Posterior cingulate gyrus (tissue), 11 donors: ENCODE data around the gene RIC1.
"Not testable (repeated sequence)": the region's sequence is repeated elsewhere in the genome, so short reads cannot be mapped to it uniquely, and the experiment has no call there.

Experiments used
- DNase-seq, 10 donors: peaks; one replicate each; pipeline versions ENCODE4 v3.0.0 to v3.0.0-alpha.2; 2020 to 2021; ENCODE audit warnings: mixed read lengths in 3 of 10
- intact Hi-C: fragments of 100-400 bp; cut with DNase I; formaldehyde crosslinking; loops from one replicate; pipeline ENCODE4 v1.15.1; 2023

The RIC1 gene

GRCh38 chr9:5718296-5719032 lies 89.6 kb downstream of the RIC1 start:
- intact Hi-C loops: no loop called here
- no peak for DNase-seq

DNA sequence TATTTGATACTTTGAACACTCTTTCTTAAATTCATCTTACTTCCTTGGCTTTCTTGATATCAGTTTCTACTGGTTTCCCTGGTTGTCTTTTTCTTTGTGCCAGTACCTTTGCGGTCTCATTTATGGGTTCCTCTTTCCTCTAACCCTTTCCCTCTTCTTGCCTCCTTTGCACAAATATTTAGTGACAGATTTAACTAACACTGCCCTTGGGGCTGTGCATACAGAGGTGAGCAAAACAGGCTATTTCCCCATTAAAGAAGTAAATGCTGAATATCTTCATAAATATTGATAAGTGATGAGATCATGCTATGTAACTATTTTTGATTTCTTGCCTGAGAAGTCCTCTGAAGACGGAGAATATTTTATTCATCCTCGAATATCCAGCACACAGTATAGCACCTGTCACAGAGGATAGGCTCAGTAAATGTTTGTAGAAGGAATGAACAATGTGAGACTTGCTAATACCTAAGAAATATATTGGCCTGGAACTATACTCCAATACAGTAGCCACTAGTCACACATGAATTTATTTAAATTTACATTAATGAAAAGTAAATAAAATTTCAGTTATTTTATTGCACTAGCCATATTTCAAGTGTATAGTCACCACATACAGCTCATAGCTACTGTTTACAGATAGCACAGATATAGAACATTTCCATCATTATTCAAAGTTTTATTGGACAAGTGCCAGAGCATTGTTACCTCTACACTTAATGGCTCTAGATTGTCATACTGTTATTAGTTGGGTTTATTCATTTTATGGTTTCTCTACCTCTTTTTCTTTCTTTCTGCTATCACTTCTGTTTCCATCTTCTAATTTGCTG lies 90.4 kb downstream of the RIC1 start:
- DNase-seq: no peak

DNA sequence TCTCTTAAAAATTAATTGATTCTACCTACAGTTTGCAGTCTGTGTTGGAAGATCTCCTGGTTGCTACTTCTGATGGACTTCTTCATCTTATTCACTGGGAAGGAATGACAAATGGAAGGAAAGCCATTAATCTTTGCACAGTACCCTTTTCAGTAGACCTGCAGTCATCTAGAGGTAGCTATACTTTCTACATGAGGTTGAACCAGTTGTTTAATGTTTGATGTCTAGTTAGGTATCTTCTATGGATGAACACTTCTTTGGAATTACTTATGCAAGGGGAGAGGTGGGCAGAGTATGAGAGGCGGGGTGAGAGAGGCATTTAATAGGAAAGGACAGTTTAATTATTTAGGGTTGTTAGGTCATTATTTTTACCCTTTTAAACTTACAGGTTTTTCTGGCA lies 91.2 kb downstream of the RIC1 start:
- intact Hi-C loops: no loop called here
- no peak for DNase-seq

More for the DNA sequence above, 90.4 kb downstream of the RIC1 start:
- intact Hi-C loops: no loop called here

- intact Hi-C loops: no loop called here
- DNase-seq: no peak
Observed at GRCh38 chr9:5721279-5722087, 92.6 kb downstream of the RIC1 start.

- intact Hi-C loops, DNase-seq: not testable (repeated sequence)
Observed at GRCh38 chr9:5722679-5723078, 93.8 kb downstream of the RIC1 start.

GRCh38 chr9:5735072-5735471 lies 106.2 kb downstream of the RIC1 start:
- intact Hi-C loops: no loop called here
- DNase-seq: no peak

DNA sequence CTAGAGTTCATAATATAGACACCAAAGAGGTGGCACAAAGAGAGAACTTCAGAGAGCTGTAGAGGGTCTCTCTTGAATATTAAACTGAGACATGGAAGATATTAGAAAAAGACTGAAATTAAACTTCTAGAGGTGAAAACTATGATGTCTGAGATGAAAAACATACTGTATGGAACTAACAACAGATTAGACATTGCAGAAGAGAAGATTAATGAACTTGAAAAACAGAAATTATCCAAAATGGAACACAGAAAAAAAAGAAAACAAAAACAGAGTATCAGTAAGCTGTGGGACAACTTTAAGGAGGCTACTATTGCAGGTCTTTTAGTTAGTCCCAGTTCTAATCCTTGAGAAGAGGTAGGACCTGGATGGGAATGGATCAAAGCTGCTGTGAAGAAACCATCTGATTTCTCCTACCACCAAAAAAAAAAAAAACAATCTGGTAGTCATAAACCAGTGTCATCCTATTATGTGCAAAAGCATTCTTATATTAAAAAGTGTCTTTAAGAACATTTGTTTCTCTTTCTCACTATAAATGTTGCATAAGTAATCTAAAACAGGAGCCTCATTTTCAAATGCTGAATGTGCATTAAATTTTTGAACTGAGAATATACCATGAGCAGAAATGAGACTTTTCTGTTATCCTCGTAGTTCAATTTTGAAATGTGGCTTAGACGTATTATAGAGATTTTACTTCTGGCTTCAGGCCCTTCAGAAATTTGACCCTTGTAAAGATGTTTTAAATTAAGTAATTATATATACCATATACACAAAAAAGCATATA lies 107.8 kb downstream of the RIC1 start:
- no peak for DNase-seq
- intact Hi-C loops: no loop called here

DNA sequence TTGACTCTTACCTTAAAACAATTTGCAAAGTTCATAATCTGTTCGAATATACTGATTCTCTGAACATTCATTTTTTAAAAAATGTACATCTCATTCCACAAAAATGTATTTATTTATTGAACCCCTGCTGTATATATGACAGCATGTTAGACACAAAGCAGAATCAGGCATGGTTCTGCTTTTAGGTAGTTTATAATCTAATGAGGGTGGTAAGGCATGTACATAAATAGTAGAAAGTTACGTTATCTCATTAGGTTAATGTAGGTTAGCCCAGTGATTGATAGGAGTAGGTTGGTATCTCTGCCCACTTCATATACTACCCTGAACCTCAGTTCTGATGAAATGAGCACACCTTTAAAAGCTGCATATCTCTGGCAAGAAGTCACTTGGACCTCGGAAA lies 114.2 kb downstream of the RIC1 start:
- intact Hi-C loops: no loop called here
- DNase-seq: no peak

- intact Hi-C loops: no loop called here
- DNase-seq: no peak
Observed at GRCh38 chr9:5748438-5748837, 119.5 kb downstream of the RIC1 start.

GRCh38 chr9:5749306-5749705 lies 120.4 kb downstream of the RIC1 start:
- DNase-seq: no peak
- intact Hi-C loops: no loop called here

DNA sequence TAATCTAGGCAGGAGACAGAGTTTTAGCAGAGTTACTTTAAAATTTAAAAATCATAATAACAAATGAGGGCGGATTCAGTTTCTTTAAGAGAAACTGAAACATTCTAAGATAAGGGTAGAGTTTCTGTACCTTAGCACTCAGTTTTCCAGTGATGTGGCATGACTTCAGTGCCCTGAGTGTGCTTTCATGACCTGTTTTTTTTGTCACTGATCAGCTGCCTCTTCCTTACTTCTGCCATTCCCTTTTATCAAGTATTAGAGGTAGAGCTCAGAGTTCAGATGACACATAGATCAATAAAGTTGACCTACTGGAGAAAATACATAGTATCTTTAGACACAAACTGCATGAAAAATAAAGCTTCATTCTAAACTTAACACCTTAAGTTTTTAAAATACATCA lies 121.7 kb downstream of the RIC1 start:
- intact Hi-C loops: no loop called here
- DNase-seq: no peak

GRCh38 chr9:5756633-5757032 lies 127.7 kb downstream of the RIC1 start:
- intact Hi-C loops: no loop called here
- DNase-seq: no peak

DNA sequence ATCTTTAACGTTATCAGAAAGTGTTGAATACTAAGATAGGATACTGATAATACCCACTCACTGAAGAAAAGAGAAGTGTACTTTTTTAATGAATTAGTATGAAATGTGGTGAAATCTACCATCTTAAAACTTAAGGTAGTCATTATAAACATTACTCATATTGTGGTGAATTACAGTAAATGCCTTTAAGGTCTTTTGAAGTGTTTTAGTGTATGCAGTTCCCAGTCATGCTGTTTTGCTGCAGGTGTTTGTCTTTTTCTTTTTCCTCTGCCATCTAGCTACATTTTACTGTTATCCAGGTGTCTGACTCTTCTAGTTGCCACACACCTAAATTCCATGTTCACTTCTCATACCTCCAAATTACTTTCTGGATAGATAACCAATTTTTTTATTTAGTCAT lies 131.4 kb downstream of the RIC1 start:
- intact Hi-C loops: no loop called here
- no peak for DNase-seq

DNA sequence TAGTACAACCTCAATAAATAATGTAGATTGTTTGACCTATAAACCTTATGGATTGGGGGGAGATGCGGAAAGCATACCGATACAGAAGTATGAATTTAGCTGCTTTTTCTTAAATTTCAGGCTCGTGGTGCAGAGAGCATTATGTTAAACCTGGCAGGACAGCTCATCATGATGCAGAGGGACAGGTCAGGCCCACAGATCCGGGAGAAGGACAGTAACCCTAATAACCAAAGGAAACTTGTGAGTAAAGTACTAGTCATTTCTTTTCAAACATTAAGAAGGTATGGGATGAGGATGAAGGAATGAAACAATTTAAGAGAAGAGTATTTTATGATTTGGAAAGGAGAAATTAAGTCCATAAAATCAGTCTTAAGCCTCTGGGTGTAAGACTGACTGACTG lies 133.5 kb downstream of the RIC1 start:
- no peak for DNase-seq

GRCh38 chr9:5764130-5764868 lies 135.4 kb downstream of the RIC1 start:
- no peak for DNase-seq
- intact Hi-C loops: no loop called here

More for the DNA sequence above, 133.5 kb downstream of the RIC1 start:
- intact Hi-C loops: no loop called here

- intact Hi-C loops: no loop called here
- DNase-seq: no peak
Observed at GRCh38 chr9:5767968-5768932, 139.3 kb downstream of the RIC1 start.

GRCh38 chr9:5773324-5773999 lies 144.6 kb downstream of the RIC1 start:
- no peak for DNase-seq
- intact Hi-C loops: no loop called here

DNA sequence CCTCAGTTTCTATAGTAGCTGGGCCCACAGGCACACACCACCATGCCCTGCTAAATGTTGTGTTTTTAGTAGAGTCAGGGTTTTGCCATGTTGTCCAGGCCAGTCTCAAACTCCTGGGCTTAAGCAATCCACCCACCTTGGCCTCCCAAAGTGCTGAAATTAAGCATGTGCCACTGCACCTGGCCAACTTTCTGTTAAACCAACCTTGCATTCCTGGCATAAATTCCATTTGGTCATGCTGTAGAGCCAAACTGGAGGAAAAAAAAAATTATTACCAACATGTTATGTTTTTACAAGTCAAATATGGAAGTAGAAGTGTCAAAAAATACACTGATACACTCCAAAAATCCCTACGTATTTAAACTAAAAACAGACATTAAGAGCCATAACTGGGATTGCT lies 149.9 kb downstream of the RIC1 start:
- no peak for DNase-seq
- intact Hi-C loops: no loop called here
